Right forelimb (tissue), 1 donor: ENCODE data around the gene MBL2.

ENCODE experiments used
- DNase-seq: peaks from one replicate; pipeline ENCODE4 v3.0.0-alpha.2; 2018

The MBL2 gene

DNA sequence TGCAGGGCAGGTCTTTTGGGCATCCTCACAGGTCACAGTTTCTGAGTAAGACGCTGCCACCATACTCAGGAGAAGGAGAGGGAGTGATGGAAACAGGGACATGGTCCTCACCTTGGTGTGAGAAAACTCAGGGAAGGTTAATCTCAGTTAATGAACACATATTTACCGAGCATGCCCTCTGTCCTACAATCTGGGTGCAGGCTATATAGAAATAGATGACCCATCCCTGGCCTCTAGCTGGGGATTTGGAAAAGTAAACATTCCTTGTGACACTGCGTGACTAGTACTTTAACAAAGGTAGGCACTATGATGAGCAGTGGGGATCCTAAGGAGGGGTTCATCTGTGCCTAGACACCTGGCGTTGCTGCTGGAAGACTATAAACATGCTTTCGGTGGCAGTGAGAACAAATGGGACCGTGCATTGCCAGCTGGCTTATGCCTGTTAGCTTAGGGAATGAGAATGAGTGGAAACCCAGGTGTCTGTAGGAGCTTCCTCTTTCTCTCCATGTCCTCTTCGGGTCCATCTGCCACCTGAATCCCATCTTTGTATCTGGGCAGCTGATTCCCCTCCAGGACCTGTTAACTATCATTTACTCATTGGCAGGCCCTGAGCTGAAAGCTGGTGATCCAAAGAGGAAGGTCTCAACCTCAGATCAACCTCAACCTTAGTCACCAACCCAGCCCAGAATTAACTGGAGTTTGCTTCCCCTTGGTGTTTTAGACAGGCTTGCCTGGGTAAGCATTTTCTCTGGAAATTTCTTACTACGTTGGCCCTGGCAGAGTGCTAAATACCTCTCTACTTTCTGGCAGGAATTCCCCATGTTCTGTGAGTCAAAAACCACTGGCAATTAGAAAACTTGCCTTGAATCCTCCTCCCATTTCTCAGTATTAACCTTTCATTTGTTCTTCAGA, 794 bp downstream of the MBL2 start:
- no peak for DNase-seq

- no peak for DNase-seq
Observed at GRCh38 chr10:52770904-52771303, 1.7 kb downstream of the MBL2 start.

DNA sequence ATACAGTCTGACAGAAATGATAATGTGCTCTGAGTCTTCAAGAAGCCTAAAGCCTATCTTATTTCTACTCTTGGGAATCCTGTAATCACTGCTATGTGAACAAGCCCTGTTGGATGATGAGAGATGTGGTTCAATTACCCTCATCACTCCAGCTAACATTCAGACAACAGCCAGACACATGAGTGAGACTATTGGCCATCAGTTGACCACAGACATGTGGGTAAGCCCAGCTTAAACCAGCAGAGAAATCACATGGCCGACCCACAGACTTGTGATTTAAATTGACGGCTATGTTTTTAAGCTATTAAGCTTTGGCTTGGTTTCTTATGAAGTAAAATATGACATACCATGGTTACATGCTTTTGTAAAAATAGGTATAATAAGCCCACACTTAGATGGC, 2.6 kb downstream of the MBL2 start:
- DNase-seq, result no peak

GRCh38 chr10:52768001-52768532, 4.5 kb downstream of the MBL2 start:
- no peak for DNase-seq

DNA sequence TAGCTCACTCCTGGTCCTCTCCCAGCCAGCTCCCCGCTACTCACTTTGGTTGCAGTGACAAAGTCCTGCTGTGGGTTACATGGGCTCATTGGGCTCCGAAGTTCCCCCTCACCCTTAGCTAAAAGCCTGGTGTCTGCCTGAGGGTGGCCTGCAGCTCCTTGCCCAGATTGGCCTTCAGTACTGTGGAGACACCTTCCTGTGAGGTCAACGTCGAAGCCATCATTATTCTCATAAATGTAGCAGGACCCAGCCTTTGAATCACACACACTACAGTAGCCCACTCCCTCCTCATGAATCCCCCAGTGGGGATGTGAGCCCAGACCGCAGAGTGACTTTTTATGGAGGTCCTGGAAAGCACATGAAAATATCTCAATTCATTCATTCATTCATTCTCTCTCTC, 10.5 kb downstream of the MBL2 start:
- DNase-seq, result no peak

DNA sequence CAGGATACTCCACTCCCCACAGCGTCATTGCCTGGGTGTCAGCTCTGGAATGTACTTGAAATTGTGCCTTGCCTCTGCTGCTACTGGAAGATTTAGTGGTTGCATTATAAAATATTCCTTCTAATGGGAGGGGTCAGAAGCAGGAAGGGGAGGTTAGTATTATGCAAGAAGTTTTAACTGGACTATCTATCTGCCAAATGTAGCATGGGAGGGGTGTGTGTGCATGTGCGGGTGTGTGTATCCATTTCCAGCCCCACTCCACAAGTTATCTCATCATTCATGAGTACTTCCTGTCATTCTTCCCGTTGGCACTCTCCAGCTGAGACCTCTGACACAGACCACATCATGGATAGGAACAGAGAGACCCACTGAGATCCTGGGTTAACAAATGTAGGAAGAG, 13.4 kb downstream of the MBL2 start:
- DNase-seq, result no peak

DNA sequence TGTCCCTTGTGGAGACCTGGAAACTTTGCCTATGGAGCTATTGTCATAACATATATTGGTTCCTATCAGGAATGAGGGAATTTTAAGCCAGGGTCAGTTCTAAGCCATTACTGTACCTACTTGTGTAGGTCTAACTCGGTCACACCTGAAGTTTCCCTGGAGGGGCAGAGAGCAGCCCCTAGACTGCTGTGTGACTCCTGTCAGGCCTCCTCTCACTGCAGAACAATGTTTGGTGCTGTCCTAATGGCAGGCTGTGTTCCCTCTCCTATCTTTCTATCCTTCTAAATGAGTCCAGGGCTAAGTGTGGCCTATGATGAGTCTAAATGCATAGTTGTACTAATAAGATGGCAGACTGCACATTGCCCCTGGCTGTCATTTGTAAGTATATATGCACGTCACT, 14.2 kb downstream of the MBL2 start:
- no peak for DNase-seq

GRCh38 chr10:52757773-52758172, 14.8 kb downstream of the MBL2 start:
- no peak for DNase-seq

DNA sequence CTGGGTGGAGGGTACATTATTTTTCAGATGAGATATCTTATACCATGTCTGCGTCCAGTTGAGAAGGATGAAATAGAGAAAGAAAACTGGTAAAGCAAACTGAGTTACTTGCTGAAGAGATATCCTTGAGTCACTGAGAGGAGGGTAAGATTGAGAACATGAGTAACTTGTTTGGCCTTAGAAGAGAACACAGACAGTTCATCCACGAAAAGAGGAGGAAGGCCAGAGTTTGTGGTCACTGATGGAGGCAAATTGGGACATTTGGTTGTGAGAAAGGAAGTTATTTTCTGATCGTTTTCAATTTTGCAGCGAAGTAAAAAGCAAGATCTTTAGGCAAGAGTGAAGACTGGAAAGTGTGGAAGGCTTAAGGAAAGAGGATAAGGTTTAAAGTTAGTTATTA, 15.6 kb downstream of the MBL2 start:
- DNase-seq, result no peak

GRCh38 chr10:52756295-52756694, 16.3 kb downstream of the MBL2 start:
- DNase-seq, result no peak

DNA sequence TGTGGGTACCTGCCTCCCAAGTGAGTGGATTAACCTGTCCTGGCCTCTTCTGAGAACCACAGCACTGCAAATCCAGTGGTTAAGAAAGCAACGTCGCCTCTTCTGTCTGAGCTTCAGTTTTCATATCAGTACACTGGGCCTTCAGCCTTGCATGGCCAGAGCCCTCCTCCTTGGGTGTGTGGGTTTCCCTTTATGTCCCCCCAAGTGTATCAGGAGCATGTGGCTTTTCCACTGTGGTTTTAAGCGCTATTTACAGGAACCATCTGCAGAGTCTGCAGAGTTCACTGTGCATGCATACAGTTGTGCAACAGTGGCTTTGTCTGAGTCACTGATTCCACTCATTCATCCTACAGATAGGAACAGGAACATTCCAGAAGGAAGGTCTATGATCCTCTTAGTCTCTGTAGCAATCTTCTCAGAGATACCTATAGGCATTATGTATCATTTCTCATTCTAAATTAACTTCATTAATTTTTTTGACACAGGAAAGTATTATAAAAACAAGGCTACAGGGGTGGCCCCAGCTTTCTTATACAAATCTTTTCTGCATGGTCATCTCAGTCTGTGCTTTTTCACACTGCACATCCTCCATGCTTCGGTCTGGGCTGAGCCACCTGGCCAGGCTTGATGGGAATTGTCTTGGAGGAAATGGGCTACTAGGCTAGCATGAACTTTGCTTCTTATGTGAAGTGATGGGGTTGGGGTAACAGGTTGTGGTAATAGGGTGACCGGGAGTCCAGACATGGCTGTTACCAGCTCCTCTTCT, 17.1 kb downstream of the MBL2 start:
- no peak for DNase-seq

DNA sequence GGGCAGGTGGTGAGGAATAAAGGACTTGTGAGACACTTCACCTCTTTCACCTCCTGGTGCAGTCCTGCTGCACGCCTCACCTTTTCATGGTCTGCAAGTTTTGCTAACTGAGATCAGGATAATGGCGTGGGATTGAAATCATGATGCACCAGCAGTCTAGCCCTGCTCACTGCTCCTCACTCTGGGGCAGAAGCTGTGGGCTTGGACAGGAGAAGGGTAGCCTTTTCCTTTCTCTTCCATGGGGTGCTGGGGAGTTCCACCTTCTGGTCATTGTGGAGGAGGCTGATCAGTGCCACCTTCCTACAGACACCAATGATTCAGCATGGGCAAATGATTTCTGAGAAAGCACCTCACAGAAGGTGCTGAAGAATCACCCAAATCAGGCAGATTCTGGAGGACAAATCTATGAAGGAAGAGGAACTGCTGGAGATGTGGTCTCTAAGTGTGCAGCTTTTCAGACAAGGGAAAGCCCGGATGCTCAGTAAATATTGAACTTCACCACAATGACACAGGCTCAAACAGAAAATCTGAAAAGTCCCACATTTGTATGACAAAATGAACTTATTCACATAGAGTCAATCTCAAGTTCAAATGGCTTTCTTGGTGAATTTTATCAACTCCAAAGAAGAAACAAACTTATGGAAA, 19.7 kb downstream of the MBL2 start:
- DNase-seq, result no peak

- DNase-seq, result no peak
Observed at GRCh38 chr10:52752261-52752660, 20.3 kb downstream of the MBL2 start.

- no peak for DNase-seq
Observed at GRCh38 chr10:52751337-52751736, 21.2 kb downstream of the MBL2 start.

- DNase-seq, result no peak
Observed at GRCh38 chr10:52750629-52751028, 22.0 kb downstream of the MBL2 start.

DNA sequence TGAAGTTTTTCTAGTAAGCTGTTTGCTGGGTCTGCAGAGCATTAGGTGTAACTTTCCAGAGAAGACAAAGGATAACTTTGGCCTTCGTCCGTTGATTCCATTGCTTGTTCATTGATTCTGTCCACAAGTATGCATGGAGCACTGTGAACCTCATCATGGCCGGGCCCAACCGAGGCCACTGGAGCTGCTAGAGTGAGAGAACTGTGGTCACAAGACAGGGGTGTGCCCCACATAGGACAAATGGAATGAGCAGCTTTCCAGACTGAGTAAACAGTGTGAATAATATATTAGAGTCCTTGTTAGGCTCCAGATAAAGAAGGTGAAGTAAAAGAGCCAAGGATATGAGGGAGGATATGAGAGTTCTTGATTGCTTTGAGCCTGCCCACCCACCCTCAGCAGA, 24.9 kb downstream of the MBL2 start:
- no peak for DNase-seq

DNA sequence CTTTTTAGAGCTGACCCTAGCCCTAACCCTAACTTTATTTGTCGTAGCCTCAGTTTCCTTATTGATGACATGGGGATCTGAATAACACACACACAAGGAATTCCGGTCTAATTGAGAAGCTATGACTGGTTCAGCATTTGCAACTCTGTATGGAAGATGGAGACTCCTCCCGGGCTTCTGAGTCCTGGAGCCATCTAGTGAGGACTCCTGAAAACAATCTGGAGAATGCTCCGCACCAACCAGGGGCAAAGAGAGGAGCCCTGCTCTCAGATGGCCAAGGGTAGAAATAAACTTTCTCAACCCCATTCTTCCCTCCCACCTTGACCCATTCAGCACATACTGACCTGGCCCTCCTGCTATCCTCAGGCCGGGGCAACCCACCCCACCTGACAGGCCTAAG, 26.4 kb downstream of the MBL2 start:
- no peak for DNase-seq

GRCh38 chr10:52744057-52744805, 28.4 kb downstream of the MBL2 start:
- no peak for DNase-seq

DNA sequence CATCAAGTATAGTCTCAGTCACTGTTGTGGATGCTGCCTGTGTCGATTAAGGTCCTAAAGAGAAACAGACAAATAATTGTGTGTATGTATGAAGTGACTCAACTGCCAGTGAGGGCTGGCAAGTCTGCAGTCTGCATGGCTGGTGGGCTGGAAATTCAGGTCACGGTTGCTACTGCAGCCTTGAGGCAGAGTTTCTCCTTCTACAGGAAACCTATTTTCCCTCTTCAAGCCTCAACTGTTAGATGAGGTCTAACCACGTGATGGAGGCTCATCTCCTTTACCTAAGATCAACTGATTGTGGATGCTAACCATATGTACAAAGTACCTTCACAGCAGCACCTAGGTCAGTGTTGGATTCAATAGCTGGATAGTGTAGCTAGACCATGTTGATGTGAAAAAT, 29.9 kb downstream of the MBL2 start:
- no peak for DNase-seq

- DNase-seq, result no peak
Observed at GRCh38 chr10:52741851-52742250, 30.7 kb downstream of the MBL2 start.

GRCh38 chr10:52740913-52741675, 31.5 kb downstream of the MBL2 start:
- peak; percentile 60 for DNase-seq

GRCh38 chr10:52740155-52740549, 32.4 kb downstream of the MBL2 start:
- no peak for DNase-seq
